ENCODE data around the gene LSAMP. TPM values are rescaled to one million over a fixed set of nuclear protein-coding genes. Genes with fewer than 3 reads are reported as not detected.

The LSAMP gene
- total RNA-seq, 1 donor from 2014 or later: 16.4 TPM

GRCh38 chr3:115835946-115836345 is 609.3 kb downstream of the LSAMP start:
- Histone ChIP-seq H2AFZ (ENCODE audit: low read depth, low read length) (no peak overlapping the region), H3K27ac (ENCODE audit: low read depth, low read length) (no peak overlapping the region), H3K79me2 (ENCODE audit: insufficient read depth, low read length) (no peaks in the 10 kb centered on the region), H3K9me3 (ENCODE audit: insufficient read depth, low read depth, low read length) (no peaks in the 10 kb centered on the region), H3K4me2 (ENCODE audit: low read length) (no peak overlapping the region), H3K36me3 (ENCODE audit: insufficient read depth, low read length) (no peaks in the 10 kb centered on the region), H3K4me1 (ENCODE audit: insufficient read depth, low read length) (peaks cover 11% of the 10 kb centered on the region), H3K27me3 (ENCODE audit: insufficient read depth, low read length) (no peaks in the 10 kb centered on the region), H4K20me1 (ENCODE audit: insufficient read depth, low read length) (no peaks in the 10 kb centered on the region), H3K9ac (ENCODE audit: low read length) (no peak overlapping the region), H3K4me3 (ENCODE audit: insufficient read depth, low read depth, low read length) (no peak overlapping the region)
- no peaks in the 10 kb centered on the region for H3K9me3 Mint-ChIP-seq (ENCODE audit: unreplicated experiment)
- FAIRE-seq: no peak
- no peak for TF ChIP-seq CTCF (IDR thresholded peaks at IDR 0.05; ENCODE audit: insufficient read depth, low read depth, low read length)
- TF ChIP-seq EZH2 (IDR thresholded peaks at IDR 0.05; ENCODE audit: insufficient read depth, low read length): no peak
- no peaks in the 10 kb centered on the region for H3K27me3 Mint-ChIP-seq (ENCODE audit: low read depth, unreplicated experiment)
- no peaks in the 10 kb centered on the region for H3K36me3 Mint-ChIP-seq (ENCODE audit: low read depth, unreplicated experiment)
- DNase-seq (ENCODE audit: low read depth): no peak
- H3K27ac Mint-ChIP-seq (ENCODE audit: unreplicated experiment): no peak overlapping the region
- peaks cover 13% of the 10 kb centered on the region for H3K4me1 Mint-ChIP-seq (ENCODE audit: low read depth, unreplicated experiment)
- no peak overlapping the region for H3K4me3 Mint-ChIP-seq (ENCODE audit: unreplicated experiment)

GRCh38 chr3:115834068-115834467 is 611.2 kb downstream of the LSAMP start:
- Histone ChIP-seq H3K36me3 (ENCODE audit: insufficient read depth, low read length) (no peaks in the 10 kb centered on the region), H3K27me3 (ENCODE audit: insufficient read depth, low read length) (no peaks in the 10 kb centered on the region), H3K79me2 (ENCODE audit: insufficient read depth, low read length) (no peaks in the 10 kb centered on the region), H4K20me1 (ENCODE audit: insufficient read depth, low read length) (no peaks in the 10 kb centered on the region), H3K9me3 (ENCODE audit: insufficient read depth, low read depth, low read length) (no peaks in the 10 kb centered on the region), H3K4me3 (ENCODE audit: insufficient read depth, low read depth, low read length) (no peak overlapping the region), H3K4me1 (ENCODE audit: insufficient read depth, low read length) (peaks cover 11% of the 10 kb centered on the region), H3K4me2 (ENCODE audit: low read length) (no peak overlapping the region), H3K27ac (ENCODE audit: low read depth, low read length) (no peak overlapping the region), H3K9ac (ENCODE audit: low read length) (no peak overlapping the region), H2AFZ (ENCODE audit: low read depth, low read length) (no peak overlapping the region)
- Mint-ChIP-seq H3K36me3 (ENCODE audit: low read depth, unreplicated experiment) (no peaks in the 10 kb centered on the region), H3K27me3 (ENCODE audit: low read depth, unreplicated experiment) (no peaks in the 10 kb centered on the region), H3K27ac (ENCODE audit: unreplicated experiment) (peak overlapping the region; percentile 1), H3K4me3 (ENCODE audit: unreplicated experiment) (no peak overlapping the region), H3K9me3 (ENCODE audit: unreplicated experiment) (no peaks in the 10 kb centered on the region), H3K4me1 (ENCODE audit: low read depth, unreplicated experiment) (peaks cover 13% of the 10 kb centered on the region)
- DNase-seq (ENCODE audit: low read depth) (peak; percentile 89), FAIRE-seq (peak; percentile 64)
- TF ChIP-seq CTCF (IDR thresholded peaks at IDR 0.05; ENCODE audit: insufficient read depth, low read depth, low read length) (no peak), EZH2 (IDR thresholded peaks at IDR 0.05; ENCODE audit: insufficient read depth, low read length) (no peak)

- Histone ChIP-seq H3K9ac (ENCODE audit: low read length) (no peak overlapping the region), H4K20me1 (ENCODE audit: insufficient read depth, low read length) (no peaks in the 10 kb centered on the region), H3K4me2 (ENCODE audit: low read length) (no peak overlapping the region), H3K27ac (ENCODE audit: low read depth, low read length) (no peak overlapping the region), H3K9me3 (ENCODE audit: insufficient read depth, low read depth, low read length) (no peaks in the 10 kb centered on the region), H3K79me2 (ENCODE audit: insufficient read depth, low read length) (no peaks in the 10 kb centered on the region), H3K4me1 (ENCODE audit: insufficient read depth, low read length) (peaks cover 11% of the 10 kb centered on the region), H3K36me3 (ENCODE audit: insufficient read depth, low read length) (no peaks in the 10 kb centered on the region), H3K4me3 (ENCODE audit: insufficient read depth, low read depth, low read length) (no peak overlapping the region), H3K27me3 (ENCODE audit: insufficient read depth, low read length) (no peaks in the 10 kb centered on the region), H2AFZ (ENCODE audit: low read depth, low read length) (no peak overlapping the region)
- FAIRE-seq (peak; percentile 88), DNase-seq (ENCODE audit: low read depth) (peak; percentile 13)
- Mint-ChIP-seq H3K9me3 (ENCODE audit: unreplicated experiment) (no peaks in the 10 kb centered on the region), H3K27ac (ENCODE audit: unreplicated experiment) (no peak overlapping the region), H3K36me3 (ENCODE audit: low read depth, unreplicated experiment) (no peaks in the 10 kb centered on the region), H3K27me3 (ENCODE audit: low read depth, unreplicated experiment) (no peaks in the 10 kb centered on the region), H3K4me3 (ENCODE audit: unreplicated experiment) (no peak overlapping the region), H3K4me1 (ENCODE audit: low read depth, unreplicated experiment) (peaks cover 13% of the 10 kb centered on the region)
- TF ChIP-seq EZH2 (IDR thresholded peaks at IDR 0.05; ENCODE audit: insufficient read depth, low read length): no peak
- no peak for TF ChIP-seq CTCF (IDR thresholded peaks at IDR 0.05; ENCODE audit: insufficient read depth, low read depth, low read length)
Observed at GRCh38 chr3:115833074-115833473, 612.2 kb downstream of the LSAMP start.

Measured in astrocyte (in vitro differentiated cells and primary cell).